ENCODE results near the gene S100A13. TPM values are rescaled to one million over a fixed set of nuclear protein-coding genes. Genes with fewer than 3 reads are reported as not detected.

The S100A13 gene
- total and polyA plus RNA-seq, 3 experiments from 2014 or later: 1.3 to 7.6 (median 5.5) TPM

DNA sequence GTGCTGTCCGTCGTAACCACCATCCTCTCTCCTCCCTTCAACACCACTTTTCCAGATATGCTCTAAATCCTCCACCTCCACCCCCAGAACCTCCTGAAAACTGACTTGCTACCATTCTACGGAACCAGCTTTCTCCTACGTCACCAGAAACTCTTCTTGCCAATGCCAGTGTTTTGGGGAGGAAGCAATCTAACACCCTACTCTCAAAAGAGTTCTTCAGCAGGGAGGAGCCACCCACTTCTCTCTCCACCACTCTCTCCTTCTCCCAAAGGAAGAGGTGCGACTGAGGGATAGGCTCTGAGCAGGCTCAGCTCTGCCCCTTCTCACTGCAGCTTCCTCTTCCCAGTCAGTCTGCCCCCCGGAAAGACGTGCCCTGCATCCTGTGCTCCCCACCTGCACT, 55.6 kb downstream of the S100A13 start:
- ChIA-PET POLR2A (interaction anchor here (0.7 kb wide), 2 partner anchors 38 to 113 kb away, joined by 4 to 7 read pairs; no protein-coding TSS in a partner anchor), CTCF (interaction anchor here (0.7 to 6.5 kb wide), 9 partner anchors 10 to 405 kb away, joined by 3 to 125 read pairs (median 3); partner anchors contain the start of genes DENND4B, JTB and S100A6)
- no peaks in the 10 kb centered on the region for H3K9me3 Mint-ChIP-seq
- no peak for DNase-seq
- H3K36me3 ChIP-seq (ENCODE audit: insufficient read depth, low read length): no peaks in the 10 kb centered on the region
- no peak overlapping the region for H3K27ac ChIP-seq (ENCODE audit: low read depth, low read length)
- H3K4me3 ChIP-seq (ENCODE audit: low read length): no peak overlapping the region
- H3K9me3 ChIP-seq (ENCODE audit: low read length): no peaks in the 10 kb centered on the region
- peaks cover 10% of the 10 kb centered on the region for H3K4me1 ChIP-seq (ENCODE audit: insufficient read depth, low read length)
- peaks cover 17 to 23% (median 21%) of the 10 kb centered on the region in 3 donors for H3K4me1 Mint-ChIP-seq
- H3K27me3 ChIP-seq (ENCODE audit: insufficient read depth, low read length, poor library complexity, severe bottlenecking): no peaks in the 10 kb centered on the region
- H3K27ac Mint-ChIP-seq: no peak overlapping the region
- no peaks in the 10 kb centered on the region for H3K36me3 Mint-ChIP-seq
- peaks cover 1 to 21% of the 10 kb centered on the region in 2 donors for H3K27me3 Mint-ChIP-seq
- no peak overlapping the region for H3K4me3 Mint-ChIP-seq

DNA sequence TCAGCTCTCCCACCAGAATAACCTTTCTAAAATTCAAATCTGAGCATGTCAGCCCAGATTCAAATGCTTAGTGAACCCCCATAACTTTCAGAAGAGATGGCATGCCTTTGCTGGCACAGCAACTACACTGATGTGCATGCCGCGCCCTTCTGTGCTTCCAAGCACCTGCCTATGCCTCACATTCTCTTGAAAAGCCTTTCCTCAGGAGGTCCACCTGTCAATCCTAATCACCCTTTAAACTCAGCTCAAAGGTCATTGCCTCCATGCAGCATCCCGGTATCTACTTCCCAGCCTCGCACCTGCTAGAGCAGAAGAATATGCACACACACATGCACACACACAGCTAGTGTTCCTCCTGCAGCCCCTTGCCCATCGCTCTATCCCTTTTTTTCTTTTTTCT, 56.4 kb downstream of the S100A13 start:
- H3K27ac ChIP-seq (ENCODE audit: low read depth, low read length): no peak overlapping the region
- POLR2A ChIA-PET: interaction anchor here (0.6 to 0.7 kb wide), 3 partner anchors 37 to 114 kb away, joined by 4 to 7 read pairs (median 4); no protein-coding TSS in a partner anchor
- no peak for DNase-seq
- CTCF ChIA-PET: interaction anchor here (0.8 to 6.5 kb wide), 8 partner anchors 9 to 75 kb away, joined by 3 to 125 read pairs (median 3); partner anchors contain the start of genes S100A4 and S100A6
- H3K4me3 ChIP-seq (ENCODE audit: low read length): no peak overlapping the region
- no peaks in the 10 kb centered on the region for H3K27me3 ChIP-seq (ENCODE audit: insufficient read depth, low read length, poor library complexity, severe bottlenecking)
- no peaks in the 10 kb centered on the region for H3K36me3 Mint-ChIP-seq
- peaks cover 18% of the 10 kb centered on the region for H3K4me1 ChIP-seq (ENCODE audit: insufficient read depth, low read length)
- no peaks in the 10 kb centered on the region for H3K9me3 ChIP-seq (ENCODE audit: low read length)
- no peaks in the 10 kb centered on the region for H3K9me3 Mint-ChIP-seq
- no peak overlapping the region for H3K4me3 Mint-ChIP-seq
- H3K4me1 Mint-ChIP-seq: peaks cover 24 to 31% (median 30%) of the 10 kb centered on the region in 3 donors
- peaks cover 1 to 19% of the 10 kb centered on the region in 2 donors for H3K27me3 Mint-ChIP-seq
- no peaks in the 10 kb centered on the region for H3K36me3 ChIP-seq (ENCODE audit: insufficient read depth, low read length)
- no peak overlapping the region for H3K27ac Mint-ChIP-seq

DNA sequence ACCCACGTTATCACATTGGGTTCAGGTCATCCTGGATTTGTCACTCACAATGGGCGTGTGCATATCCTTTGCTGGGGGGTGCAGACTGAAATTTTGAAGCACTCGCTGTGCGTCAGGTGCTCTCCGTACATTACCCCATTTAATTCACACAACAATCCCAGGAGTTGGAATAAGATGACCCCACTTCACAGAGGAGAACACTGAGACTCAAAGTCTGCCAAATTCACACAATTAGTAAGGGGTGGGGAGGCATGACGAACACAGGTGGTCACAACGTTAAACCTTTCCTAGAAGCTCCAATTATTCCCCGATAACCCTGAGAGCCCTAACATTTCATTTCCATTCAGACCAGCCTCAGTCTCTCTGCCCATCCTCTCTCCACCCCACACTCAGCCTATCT, 57.8 kb downstream of the S100A13 start:
- ChIA-PET POLR2A (interaction anchor here (0.6 kb wide), 1 partner anchor 34 kb away, joined by 3 read pairs; the partner anchor contains the start of gene S100A6), CTCF (interaction anchor here (1.0 to 6.5 kb wide), 5 partner anchors 10 to 60 kb away, joined by 3 to 125 read pairs (median 4); partner anchors contain the start of gene S100A6)
- no peak overlapping the region for H3K4me3 Mint-ChIP-seq

More for the DNA sequence above, 57.8 kb downstream of the S100A13 start:
- Mint-ChIP-seq H3K36me3 (no peaks in the 10 kb centered on the region), H3K27me3 (peaks cover 1 to 19% of the 10 kb centered on the region in 2 donors), H3K27ac (no peak overlapping the region), H3K4me1 (peaks cover 27 to 37% (median 35%) of the 10 kb centered on the region in 3 donors), H3K9me3 (no peaks in the 10 kb centered on the region)
- Histone ChIP-seq H3K9me3 (ENCODE audit: low read length) (no peaks in the 10 kb centered on the region), H3K27me3 (ENCODE audit: insufficient read depth, low read length, poor library complexity, severe bottlenecking) (no peaks in the 10 kb centered on the region), H3K4me1 (ENCODE audit: insufficient read depth, low read length) (peaks cover 24% of the 10 kb centered on the region), H3K36me3 (ENCODE audit: insufficient read depth, low read length) (no peaks in the 10 kb centered on the region), H3K27ac (ENCODE audit: low read depth, low read length) (no peak overlapping the region), H3K4me3 (ENCODE audit: low read length) (no peak overlapping the region)
- no peak for DNase-seq

Other genes with a start within 250 kb of the S100A13 start
- not detected for gene S100A8, start 236.4 kb downstream of the S100A13 start, total RNA-seq
- not detected for gene S100A8, start 236.4 kb downstream of the S100A13 start, polyA plus RNA-seq
- gene S100A7A, start 211.0 kb downstream of the S100A13 start, total RNA-seq: not detected
- not detected for gene S100A7A, start 211.0 kb downstream of the S100A13 start, polyA plus RNA-seq
- not detected for gene S100A7, start 166.9 kb downstream of the S100A13 start, total RNA-seq
- gene S100A7, start 166.9 kb downstream of the S100A13 start, polyA plus RNA-seq: not detected
- 100 to 1,000 TPM; 244 to 254 TPM for gene S100A6, start 91.5 kb downstream of the S100A13 start, total RNA-seq
- gene S100A6, start 91.5 kb downstream of the S100A13 start, polyA plus RNA-seq: 892 TPM
- 1 to 10 TPM in 1 of 2 experiments, under 1 TPM in 1; 0.61 to 1.5 TPM for gene S100A5, start 86.6 kb downstream of the S100A13 start, total RNA-seq
- gene S100A5, start 86.6 kb downstream of the S100A13 start, polyA plus RNA-seq: 1.6 TPM
- gene S100A4, start 81.7 kb downstream of the S100A13 start, total RNA-seq: 100 to 1,000 TPM; 125 to 132 TPM
- 2,575 TPM for gene S100A4, start 81.7 kb downstream of the S100A13 start, polyA plus RNA-seq
- gene S100A3, start 78.2 kb downstream of the S100A13 start, total RNA-seq: not detected
- gene S100A3, start 78.2 kb downstream of the S100A13 start, polyA plus RNA-seq: not detected
- 1 to 10 TPM in 1 of 2 experiments, under 1 TPM in 1; 0.81 to 1.1 TPM for gene S100A2, start 61.7 kb downstream of the S100A13 start, total RNA-seq
- gene S100A2, start 61.7 kb downstream of the S100A13 start, polyA plus RNA-seq: 0.72 TPM
- gene S100A16, start 14.4 kb downstream of the S100A13 start, total RNA-seq: not detected
- not detected for gene S100A16, start 14.4 kb downstream of the S100A13 start, polyA plus RNA-seq
- not detected for gene S100A14, start 11.2 kb downstream of the S100A13 start, total RNA-seq
- gene S100A14, start 11.2 kb downstream of the S100A13 start, polyA plus RNA-seq: not detected
- gene S100A1, start 929 bp upstream of the S100A13 start, total RNA-seq: not detected
- 0.07 TPM for gene S100A1, start 929 bp upstream of the S100A13 start, polyA plus RNA-seq
- 10 to 100 TPM; 95.9 to 98.9 TPM for gene CHTOP, start 6.6 kb upstream of the S100A13 start, total RNA-seq
- gene CHTOP, start 6.6 kb upstream of the S100A13 start, polyA plus RNA-seq: 70.2 TPM
- 10 to 100 TPM; 36.7 to 39.0 TPM for gene SNAPIN, start 31.2 kb upstream of the S100A13 start, total RNA-seq
- 87.7 TPM for gene SNAPIN, start 31.2 kb upstream of the S100A13 start, polyA plus RNA-seq
- 100 to 1,000 TPM; 379 to 394 TPM for gene ILF2, start 43.5 kb upstream of the S100A13 start, total RNA-seq
- gene ILF2, start 43.5 kb upstream of the S100A13 start, polyA plus RNA-seq: 126 TPM
- not detected for gene NPR1, start 51.2 kb upstream of the S100A13 start, total RNA-seq
- not detected for gene NPR1, start 51.2 kb upstream of the S100A13 start, polyA plus RNA-seq
- gene INTS3, start 100.5 kb upstream of the S100A13 start, total RNA-seq: 10 to 100 TPM; 58.2 to 61.1 TPM
- gene INTS3, start 100.5 kb upstream of the S100A13 start, polyA plus RNA-seq: 11.9 TPM
- gene SLC27A3, start 147.9 kb upstream of the S100A13 start, total RNA-seq: 10 to 100 TPM in 1 of 2 experiments, 1 to 10 TPM in 1; 9.9 to 11.3 TPM
- gene SLC27A3, start 147.9 kb upstream of the S100A13 start, polyA plus RNA-seq: 29.3 TPM